NB4 (cell line): ENCODE measurements around the gene DAB2IP.
A peak's percentile ranks its signal among the peaks of the same experiment; 100 is the strongest.

Experiments used
- DNase-seq: peaks from one replicate; pipeline ENCODE4 v3.0.0; 2010; ENCODE audit warnings: low read depth
- H3K4me3 ChIP-seq: one replicate; pipeline ENCODE4 v1.5.1; 2011; ENCODE audit warnings: mild to moderate bottlenecking, low read depth, low read length, moderate library complexity
- MYC ChIP-seq: IDR thresholded peaks from 2 replicates; pipeline ENCODE4 v1.6.1; 2011; ENCODE audit warnings: low read depth, low read length
- POLR2A ChIP-seq: IDR thresholded peaks from 2 replicates; pipeline ENCODE4 v1.6.1; 2011; ENCODE audit warnings: mild to moderate bottlenecking; ENCODE audit not compliant: insufficient read length; ENCODE audit errors: extremely low read depth
- TF ChIP-seq, protein P1 (sequence below): IDR thresholded peaks from one replicate; pipeline ENCODE4 v1.5.1; 2012; ENCODE audit warnings: low read depth, low read length
- TF ChIP-seq, protein P2 (sequence below): IDR thresholded peaks from 2 replicates; pipeline ENCODE4 v1.6.1; 2011; ENCODE audit warnings: low read depth, low read length

The DAB2IP gene

DNA sequence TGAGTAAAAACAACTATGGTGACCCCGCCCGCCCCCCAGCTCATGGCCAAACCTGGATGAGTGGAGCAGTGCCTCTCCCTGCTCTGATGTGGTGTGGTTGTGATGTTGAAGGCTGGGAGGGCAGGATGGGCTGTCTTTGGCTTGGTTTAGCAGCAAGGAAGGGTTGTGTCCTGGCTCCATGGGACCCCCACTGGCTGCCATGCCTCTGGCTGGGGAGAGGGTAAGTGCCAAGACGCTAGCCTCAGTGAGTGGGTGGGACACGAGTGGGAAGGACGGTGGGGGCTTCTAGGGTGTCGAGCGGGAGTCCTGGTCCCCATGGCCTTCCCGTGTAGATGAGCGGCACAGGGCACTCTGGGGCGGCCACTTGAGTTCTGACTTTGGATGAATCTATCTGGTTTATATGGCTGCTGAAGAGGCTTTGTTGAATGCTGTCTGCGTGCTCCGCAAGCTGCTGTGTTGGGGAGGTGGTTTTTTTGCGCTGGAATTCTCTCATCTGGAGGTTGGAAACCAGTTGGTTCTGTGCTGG, 50.4 kb downstream of the DAB2IP start:
- TF ChIP-seq, protein P1, sequence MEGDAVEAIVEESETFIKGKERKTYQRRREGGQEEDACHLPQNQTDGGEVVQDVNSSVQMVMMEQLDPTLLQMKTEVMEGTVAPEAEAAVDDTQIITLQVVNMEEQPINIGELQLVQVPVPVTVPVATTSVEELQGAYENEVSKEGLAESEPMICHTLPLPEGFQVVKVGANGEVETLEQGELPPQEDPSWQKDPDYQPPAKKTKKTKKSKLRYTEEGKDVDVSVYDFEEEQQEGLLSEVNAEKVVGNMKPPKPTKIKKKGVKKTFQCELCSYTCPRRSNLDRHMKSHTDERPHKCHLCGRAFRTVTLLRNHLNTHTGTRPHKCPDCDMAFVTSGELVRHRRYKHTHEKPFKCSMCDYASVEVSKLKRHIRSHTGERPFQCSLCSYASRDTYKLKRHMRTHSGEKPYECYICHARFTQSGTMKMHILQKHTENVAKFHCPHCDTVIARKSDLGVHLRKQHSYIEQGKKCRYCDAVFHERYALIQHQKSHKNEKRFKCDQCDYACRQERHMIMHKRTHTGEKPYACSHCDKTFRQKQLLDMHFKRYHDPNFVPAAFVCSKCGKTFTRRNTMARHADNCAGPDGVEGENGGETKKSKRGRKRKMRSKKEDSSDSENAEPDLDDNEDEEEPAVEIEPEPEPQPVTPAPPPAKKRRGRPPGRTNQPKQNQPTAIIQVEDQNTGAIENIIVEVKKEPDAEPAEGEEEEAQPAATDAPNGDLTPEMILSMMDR: no peak
- TF ChIP-seq, protein P2, sequence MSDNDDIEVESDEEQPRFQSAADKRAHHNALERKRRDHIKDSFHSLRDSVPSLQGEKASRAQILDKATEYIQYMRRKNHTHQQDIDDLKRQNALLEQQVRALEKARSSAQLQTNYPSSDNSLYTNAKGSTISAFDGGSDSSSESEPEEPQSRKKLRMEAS: no peak
- TF ChIP-seq MYC: no peak
- no peak for TF ChIP-seq POLR2A
- no peak for DNase-seq
- no peak overlapping the region for H3K4me3 ChIP-seq

DNA sequence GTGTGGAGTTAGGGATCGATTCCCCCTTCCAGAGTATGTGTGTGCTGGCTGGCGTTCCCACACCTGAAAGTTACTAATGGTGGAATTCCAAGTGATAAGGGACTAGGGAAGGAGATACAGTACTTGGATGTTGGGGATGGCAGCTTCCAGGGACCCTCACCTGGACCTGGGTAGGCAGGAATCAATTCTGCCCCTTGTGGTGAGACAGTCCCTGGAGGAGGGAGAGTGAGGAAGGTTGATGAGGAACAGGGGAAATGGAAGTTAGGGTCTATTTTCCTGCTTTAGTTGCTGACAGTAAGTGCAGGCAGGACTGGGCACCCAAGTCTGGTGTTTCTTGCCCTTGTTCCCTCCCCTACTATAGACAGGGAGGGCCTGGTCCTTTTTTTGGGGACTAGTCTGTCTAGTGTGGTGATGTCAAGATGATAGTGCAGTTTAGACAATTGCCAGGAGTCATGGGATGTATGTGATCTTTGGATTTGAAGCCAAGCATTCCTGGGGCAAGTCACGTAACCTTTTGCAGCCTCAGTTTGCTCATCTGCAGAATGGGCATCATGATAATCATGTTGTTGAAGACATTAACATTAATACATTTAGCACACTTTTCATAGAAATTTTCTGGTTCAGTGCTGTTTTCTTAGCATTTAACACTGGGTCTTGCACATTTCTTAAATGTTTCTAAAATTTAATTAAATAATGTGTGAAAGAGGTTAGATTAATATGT, 51.7 kb downstream of the DAB2IP start:
- TF ChIP-seq, protein P1: peak; percentile 19
- TF ChIP-seq POLR2A: no peak
- DNase-seq: no peak
- no peak overlapping the region for H3K4me3 ChIP-seq

DNA sequence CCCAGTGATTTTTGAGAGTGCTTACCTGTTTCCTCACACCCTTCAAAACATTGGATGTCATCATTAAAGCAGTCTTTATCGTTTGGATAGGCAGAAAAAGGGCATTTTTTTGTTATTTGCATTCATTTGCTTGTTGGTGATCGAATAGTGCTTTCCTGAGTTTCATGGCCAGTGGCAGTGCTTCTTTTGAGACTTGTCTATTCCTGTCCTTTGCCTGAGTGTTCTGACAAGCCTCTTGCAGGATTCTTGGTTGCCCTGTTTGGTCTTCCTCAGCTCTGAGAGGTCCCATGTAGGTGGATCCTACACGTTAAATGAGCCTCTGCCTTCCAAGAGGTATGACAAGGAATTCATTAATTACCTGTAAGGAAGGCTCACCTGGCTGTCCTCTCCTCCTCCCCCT, 52.8 kb downstream of the DAB2IP start:
- no peak overlapping the region for H3K4me3 ChIP-seq
- no peak for DNase-seq
- TF ChIP-seq MYC: no peak
- TF ChIP-seq, protein P1: no peak
- no peak for TF ChIP-seq POLR2A
- TF ChIP-seq, protein P2: no peak

DNA sequence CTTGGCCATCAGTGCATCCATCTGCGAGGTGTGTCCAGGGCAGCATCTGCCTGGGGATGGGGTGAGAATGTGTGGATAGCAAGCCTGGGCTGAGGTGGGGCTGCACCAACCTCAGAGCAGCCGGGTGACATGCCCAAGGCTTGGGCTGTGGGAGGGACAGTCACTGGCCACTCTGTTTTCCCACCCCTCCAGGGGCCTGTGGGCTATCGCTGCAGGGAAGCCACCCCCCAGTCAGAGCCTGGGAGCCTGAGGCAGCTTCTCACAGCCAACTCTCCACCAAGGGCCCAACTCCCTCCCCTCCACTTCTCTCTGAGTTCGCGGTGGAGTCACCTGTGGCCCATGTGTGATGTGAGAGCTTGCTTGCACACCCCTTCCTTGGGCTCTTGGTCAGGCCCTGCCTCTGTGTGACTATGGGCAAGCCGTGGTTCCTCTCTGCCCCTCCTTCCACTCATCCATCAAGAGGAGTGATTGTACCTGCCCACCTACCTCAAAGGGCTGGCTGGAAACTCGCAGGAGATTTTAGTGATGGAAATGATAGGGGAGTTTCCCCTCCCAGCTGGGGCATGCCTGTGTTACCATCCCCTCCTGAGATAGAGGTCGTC, 54.8 kb downstream of the DAB2IP start:
- H3K4me3 ChIP-seq: no peak overlapping the region
- no peak for DNase-seq
- TF ChIP-seq, protein P2: no peak
- TF ChIP-seq, protein P1: no peak
- TF ChIP-seq MYC (no peak), POLR2A (no peak)

DNA sequence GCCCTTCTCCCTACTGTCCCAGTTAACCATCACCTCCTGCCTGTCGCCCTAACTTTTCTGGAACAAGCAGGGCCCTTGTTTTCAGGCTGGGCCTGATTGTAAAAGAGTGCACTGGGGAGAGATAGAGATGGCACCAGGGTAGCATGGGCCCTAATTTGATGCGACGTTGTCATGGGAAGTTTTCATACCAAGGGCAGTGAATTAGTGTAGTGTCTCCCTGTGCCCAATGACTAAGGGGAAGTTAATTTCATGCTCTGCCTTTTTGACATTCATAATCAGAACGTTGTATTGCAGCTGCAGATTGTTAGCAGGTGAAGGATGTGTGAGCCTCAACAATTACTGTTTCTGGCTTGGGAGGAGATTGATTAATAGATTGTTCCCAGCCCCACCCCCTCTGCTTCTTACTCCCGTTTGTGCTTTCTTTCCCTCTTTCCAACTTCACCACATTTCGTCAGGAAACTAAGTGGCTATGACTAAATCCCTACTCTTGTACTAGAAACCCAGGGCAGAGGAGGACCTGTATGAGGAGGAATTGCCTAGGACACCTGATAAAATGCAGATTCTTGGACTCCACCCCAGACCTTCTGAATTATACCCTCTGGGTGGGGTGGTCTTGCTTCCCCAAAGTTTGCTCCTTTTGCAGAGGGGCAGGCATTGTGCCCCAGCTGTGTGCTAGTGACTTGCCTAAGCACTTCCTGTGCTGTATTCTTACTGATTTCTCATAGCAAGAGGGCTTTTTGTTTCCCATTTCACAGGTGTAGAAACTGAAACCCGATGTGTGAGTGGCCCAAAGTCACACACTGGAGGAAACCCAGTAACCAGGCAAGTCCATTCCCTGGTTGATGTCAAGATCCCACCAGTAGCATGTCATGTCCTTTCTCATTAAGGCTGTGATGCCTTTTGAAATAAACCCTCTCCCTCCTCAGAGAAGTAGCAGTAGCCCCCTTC, 56.3 kb downstream of the DAB2IP start:
- TF ChIP-seq POLR2A: no peak
- no peak for TF ChIP-seq MYC
- TF ChIP-seq, protein P1: no peak
- TF ChIP-seq, protein P2: no peak
- H3K4me3 ChIP-seq: no peak overlapping the region
- no peak for DNase-seq
